ENCODE data around the gene EFCAB6. TPM values are rescaled to one million over a fixed set of nuclear protein-coding genes. Genes with fewer than 3 reads are reported as not detected.

The EFCAB6 gene
- total and polyA plus RNA-seq, 2 donors (not counting 3 experiments of a cell fraction or from before 2014, with no cell fraction given), result 0.07 to 0.31 TPM

DNA sequence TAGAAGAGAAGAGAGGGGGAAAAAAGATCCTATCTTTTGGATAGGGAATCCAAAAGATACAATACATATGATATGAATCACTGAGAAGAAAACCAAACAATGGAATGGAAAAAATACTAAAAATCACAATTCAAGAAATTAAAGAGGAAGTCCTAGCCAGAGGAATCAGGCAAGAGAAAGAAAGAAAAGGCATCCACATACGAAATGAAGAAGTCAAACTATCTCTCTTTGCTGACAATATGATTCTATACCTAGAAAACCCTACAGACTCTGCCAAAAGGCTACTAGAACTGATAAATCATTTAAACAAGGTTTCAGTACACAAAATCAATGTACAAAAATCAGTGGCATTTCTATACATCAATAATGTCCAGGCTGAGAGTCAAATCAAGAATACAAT, 91.4 kb downstream of the EFCAB6 start:
- dilution Hi-C loops (cut with MboI; ENCODE audit: extremely low pct_ligation_motif_present, low sequenced_read_pairs), result no loop called here
- FAIRE-seq, result no peak
- BruUV-seq (replicated peaks), result no TSS peak

More for the DNA sequence above, 91.4 kb downstream of the EFCAB6 start:
- no peak for DNase-seq (ENCODE audit: low read depth, low spot score)
- TF ChIP-seq POLR2AphosphoS5 (IDR thresholded peaks at IDR 0.05; ENCODE audit: insufficient read depth, low read depth, low read length), result no peak
- TF ChIP-seq EZH2 (IDR thresholded peaks at IDR 0.05; ENCODE audit: borderline replicate concordance, low read depth, low read length, severe bottlenecking), result no peak
- TF ChIP-seq MAX (IDR thresholded peaks at IDR 0.05; ENCODE audit: insufficient read depth, insufficient read length), result no peak
- no peak for TF ChIP-seq POLR2A (IDR thresholded peaks at IDR 0.05; ENCODE audit: low read depth, low read length)
- no peak for TF ChIP-seq JUN (IDR thresholded peaks at IDR 0.05; ENCODE audit: borderline replicate concordance, insufficient read depth, insufficient read length, low read depth)
- no peak for TF ChIP-seq MYC (IDR thresholded peaks at IDR 0.05; ENCODE audit: low read depth, low read length)
- no peak for TF ChIP-seq FOS (IDR thresholded peaks at IDR 0.05; ENCODE audit: borderline replicate concordance, insufficient read depth, low read length)
- no peak for TF ChIP-seq CTCF (IDR thresholded peaks at IDR 0.05; ENCODE audit: extremely low read depth in 1 of 2, insufficient read depth in 1 of 2, low read depth in 1 of 2, low read length in 2 of 2)
- TF ChIP-seq GATA2 (IDR thresholded peaks at IDR 0.05; ENCODE audit: insufficient read depth, insufficient read length, low read depth, low read length), result no peak
- H2AFZ ChIP-seq (ENCODE audit: low read depth, low read length), result no peak overlapping the region
- no peaks in the 10 kb centered on the region for H3K36me3 ChIP-seq (ENCODE audit: control insufficient read depth in 2 of 2, extremely low read depth in 1 of 2, insufficient read depth in 2 of 2, low read length in 2 of 2)
- CTCF ChIA-PET, result no interaction called here
- H4K20me1 ChIP-seq (replicated peaks; ENCODE audit: control insufficient read depth, extremely low read depth, insufficient read depth, low read length), result no peaks in the 10 kb centered on the region
- no peak overlapping the region for H3K4me3 ChIP-seq (replicated peaks in 1 of 3; ENCODE audit: insufficient read depth in 1 of 3, low read depth in 1 of 3, low read length in 3 of 3)
- no peaks in the 10 kb centered on the region for H3K27me3 ChIP-seq (ENCODE audit: control insufficient read depth in 2 of 2, insufficient read depth in 2 of 2, low read length in 2 of 2)
- no peak overlapping the region for H3K27ac ChIP-seq (ENCODE audit: insufficient read depth, low read depth, low read length)
- H3K9me1 ChIP-seq (replicated peaks; ENCODE audit: control insufficient read depth, extremely low read depth, insufficient read depth, low read length), result no peaks in the 10 kb centered on the region
- no peak overlapping the region for H3K9ac ChIP-seq (replicated peaks; ENCODE audit: extremely low read depth, insufficient read depth, low read length)
- no peaks in the 10 kb centered on the region for H3K4me1 ChIP-seq (ENCODE audit: control insufficient read depth, extremely low read depth, insufficient read depth, low read length)
- POLR2A ChIA-PET, result no interaction called here
- no peaks in the 10 kb centered on the region for H3K79me2 ChIP-seq (ENCODE audit: control insufficient read depth, insufficient read depth, low read length)
- H3K9me3 ChIP-seq (replicated peaks; ENCODE audit: control insufficient read depth, insufficient read depth, low read length), result no peaks in the 10 kb centered on the region
- H3K4me2 ChIP-seq (ENCODE audit: insufficient read depth, low read length), result no peak overlapping the region
- intact Hi-C loops (cut with micrococcal nuclease), result no loop called here

Measured in endothelial cell of umbilical vein (primary cell).